MM.1S (cell line): ENCODE measurements around the gene KRT37.

Experiments
- CTCF ChIP-seq: fragments of 300-600 bp; sonication (generic); IDR thresholded peaks from 2 replicates; pipeline ENCODE4 v1.5.1; 2016; ENCODE audit warnings: antibody characterized with exemption, low read length, mixed read lengths
- EZH2 ChIP-seq: fragments of 300-600 bp; sonication (generic); optimal IDR thresholded peaks from 2 replicates; pipeline ENCODE3; 2017; ENCODE audit warnings: low read depth, mild to moderate bottlenecking, antibody characterized with exemption, low read length, mixed read lengths
- EZH2phosphoT487 ChIP-seq: fragments of 300-600 bp; sonication (generic); IDR thresholded peaks from 2 replicates; pipeline ENCODE4 v1.6.1; 2018; ENCODE audit warnings: antibody characterized with exemption, low read length

DNA sequence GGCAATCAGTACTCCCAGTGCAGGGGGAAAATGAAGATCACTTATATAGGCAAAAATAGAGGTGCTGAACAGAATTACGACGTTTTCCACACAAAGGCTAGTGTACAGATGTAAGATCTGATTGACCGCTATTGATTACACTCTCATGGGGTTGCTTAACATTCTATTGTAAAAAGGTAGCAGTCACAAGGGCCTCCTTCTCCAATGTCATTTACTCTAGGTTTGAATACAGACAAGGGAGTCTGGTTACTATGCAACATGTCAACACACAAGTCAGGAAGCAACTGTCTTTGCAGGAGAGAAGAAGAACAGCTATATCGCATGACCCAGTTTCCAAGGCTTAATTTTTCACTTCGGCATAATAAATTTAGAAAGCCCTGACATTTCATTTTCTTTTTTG lies 7.9 kb downstream of the KRT37 start:
- TF ChIP-seq CTCF (no peak), EZH2phosphoT487 (no peak), EZH2 (no peak)
